Right hindlimb (tissue), 1 donor: ENCODE results near the gene HIC1.

Experiments
- DNase-seq: peaks from one replicate; pipeline ENCODE4 v3.0.0-alpha.2; 2018

The HIC1 gene

GRCh38 chr17:2025622-2026309 lies 29.1 kb upstream of the HIC1 start:
- DNase-seq, result peak; percentile 75

- DNase-seq, result no peak
Observed at GRCh38 chr17:2027528-2028233, 27.2 kb upstream of the HIC1 start.

GRCh38 chr17:2028234-2028614 lies 26.7 kb upstream of the HIC1 start:
- no peak for DNase-seq

- no peak for DNase-seq
Observed at GRCh38 chr17:2028737-2029136, 26.2 kb upstream of the HIC1 start.

GRCh38 chr17:2029911-2030778 lies 24.8 kb upstream of the HIC1 start, which contains the start of gene DPH1:
Gene DPH1 (plus strand): TSS chr17:2030153. CDS start chr17:2030170, 17 bp downstream.
- DNase-seq, result peak; percentile 89

GRCh38 chr17:2030779-2031163 lies 24.1 kb upstream of the HIC1 start:
- no peak for DNase-seq

- DNase-seq, result no peak
Observed at GRCh38 chr17:2033153-2033552, 21.8 kb upstream of the HIC1 start.

GRCh38 chr17:2034157-2034556 lies 20.7 kb upstream of the HIC1 start:
- DNase-seq, result no peak

- DNase-seq, result no peak
Observed at GRCh38 chr17:2034806-2035540, 19.9 kb upstream of the HIC1 start.

GRCh38 chr17:2035541-2036488 lies 19.1 kb upstream of the HIC1 start:
- no peak for DNase-seq

- no peak for DNase-seq
Observed at GRCh38 chr17:2037155-2037554, 17.7 kb upstream of the HIC1 start.

GRCh38 chr17:2040219-2040827 lies 14.6 kb upstream of the HIC1 start:
- DNase-seq, result no peak

- DNase-seq, result no peak
Observed at GRCh38 chr17:2040942-2041560, 13.9 kb upstream of the HIC1 start.

GRCh38 chr17:2041561-2042389 lies 13.1 kb upstream of the HIC1 start, which contains the start of gene OVCA2:
Gene OVCA2 (plus strand): TSS chr17:2042022. CDS start chr17:2042048, 26 bp downstream.
- peak; percentile 97 for DNase-seq

GRCh38 chr17:2042390-2042847 lies 12.5 kb upstream of the HIC1 start:
- no peak for DNase-seq

- DNase-seq, result no peak
Observed at GRCh38 chr17:2042933-2043332, 12.0 kb upstream of the HIC1 start.

- DNase-seq, result no peak
Observed at GRCh38 chr17:2043785-2044184, 11.1 kb upstream of the HIC1 start.

- DNase-seq, result no peak
Observed at GRCh38 chr17:2044263-2044894, 10.5 kb upstream of the HIC1 start.

GRCh38 chr17:2047590-2047989 lies 7.3 kb upstream of the HIC1 start:
- no peak for DNase-seq
